GM12865 (cell line): ENCODE data around the gene PLXNB2.

Source experiments
- DNase-seq: peaks from one replicate; pipeline ENCODE4 v3.0.0; 2010; ENCODE audit warnings: low read depth
- H3K4me3 ChIP-seq: 2 replicates; pipeline ENCODE4 v1.5.1; 2011; ENCODE audit warnings: mild to moderate bottlenecking, low read depth, low read length, control low read depth
- TF ChIP-seq, protein P1 (sequence below): IDR thresholded peaks from 2 replicates; pipeline ENCODE4 v1.5.1; 2011; ENCODE audit warnings: low read length, control low read depth, low read depth, inconsistent platforms; ENCODE audit not compliant: insufficient read depth; ENCODE audit errors: missing control alignments

Gene PLXNB2

DNA sequence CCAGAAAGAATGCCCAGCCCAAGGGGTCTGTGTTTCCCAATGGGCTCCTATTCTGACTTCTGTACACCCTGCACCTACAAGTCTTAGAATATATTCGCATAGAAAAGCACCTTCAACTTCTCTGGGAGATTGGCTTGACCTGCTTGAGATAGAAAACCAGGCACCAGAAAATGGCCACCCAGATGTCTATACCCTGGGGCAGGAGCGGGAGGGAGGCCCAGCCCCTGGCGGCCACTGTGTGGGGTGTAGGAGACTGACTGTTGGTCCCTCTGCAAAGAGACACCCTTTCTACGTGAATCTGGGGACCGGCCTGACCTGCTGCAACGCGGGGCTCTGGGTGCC lies 10.9 kb upstream of the PLXNB2 start:
- no peak overlapping the region for H3K4me3 ChIP-seq
- TF ChIP-seq, protein P1, sequence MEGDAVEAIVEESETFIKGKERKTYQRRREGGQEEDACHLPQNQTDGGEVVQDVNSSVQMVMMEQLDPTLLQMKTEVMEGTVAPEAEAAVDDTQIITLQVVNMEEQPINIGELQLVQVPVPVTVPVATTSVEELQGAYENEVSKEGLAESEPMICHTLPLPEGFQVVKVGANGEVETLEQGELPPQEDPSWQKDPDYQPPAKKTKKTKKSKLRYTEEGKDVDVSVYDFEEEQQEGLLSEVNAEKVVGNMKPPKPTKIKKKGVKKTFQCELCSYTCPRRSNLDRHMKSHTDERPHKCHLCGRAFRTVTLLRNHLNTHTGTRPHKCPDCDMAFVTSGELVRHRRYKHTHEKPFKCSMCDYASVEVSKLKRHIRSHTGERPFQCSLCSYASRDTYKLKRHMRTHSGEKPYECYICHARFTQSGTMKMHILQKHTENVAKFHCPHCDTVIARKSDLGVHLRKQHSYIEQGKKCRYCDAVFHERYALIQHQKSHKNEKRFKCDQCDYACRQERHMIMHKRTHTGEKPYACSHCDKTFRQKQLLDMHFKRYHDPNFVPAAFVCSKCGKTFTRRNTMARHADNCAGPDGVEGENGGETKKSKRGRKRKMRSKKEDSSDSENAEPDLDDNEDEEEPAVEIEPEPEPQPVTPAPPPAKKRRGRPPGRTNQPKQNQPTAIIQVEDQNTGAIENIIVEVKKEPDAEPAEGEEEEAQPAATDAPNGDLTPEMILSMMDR: peak; percentile 11
- DNase-seq: no peak

DNA sequence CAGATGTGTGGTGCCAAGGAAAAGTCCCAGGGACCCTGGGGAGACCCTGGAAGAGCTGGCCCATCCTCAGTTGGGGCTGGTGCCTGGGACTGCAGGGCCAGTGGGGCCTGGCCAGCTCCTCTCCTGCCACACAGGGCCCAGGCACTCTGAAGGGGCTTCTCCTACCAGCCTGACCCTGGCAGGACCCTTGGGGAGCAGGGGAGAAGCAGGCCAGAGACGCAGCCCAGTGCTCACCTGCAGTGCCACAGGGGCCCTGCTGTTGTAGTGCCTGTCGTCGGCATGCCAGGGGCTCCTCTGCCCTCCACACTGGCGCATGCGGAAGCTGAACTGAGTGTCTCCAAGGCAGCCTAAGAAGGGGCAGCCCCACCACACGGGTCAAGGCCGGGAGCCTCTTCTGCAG lies 10.2 kb upstream of the PLXNB2 start:
- DNase-seq: no peak
- TF ChIP-seq, protein P1: no peak
- H3K4me3 ChIP-seq: no peak overlapping the region

DNA sequence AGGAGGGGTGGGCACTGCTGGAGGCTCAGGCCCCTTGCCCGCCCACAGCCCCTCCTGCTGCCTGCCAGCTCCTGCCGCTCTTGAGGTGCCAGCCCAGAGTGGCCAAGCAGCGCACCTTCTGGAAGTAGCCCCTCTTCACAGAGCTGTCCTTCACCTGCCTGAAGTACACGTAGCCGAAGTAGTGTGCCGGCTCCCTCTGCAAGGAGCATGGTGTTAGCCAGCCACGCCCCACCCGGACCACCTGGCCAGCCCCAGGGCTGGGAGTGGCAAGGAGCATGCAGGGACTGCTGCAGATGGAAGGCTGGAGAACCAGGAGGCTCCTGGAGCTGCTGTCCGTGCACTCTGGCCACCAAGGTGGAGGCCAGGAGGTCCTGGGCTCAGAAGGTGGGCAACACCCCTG lies 9.7 kb upstream of the PLXNB2 start:
- DNase-seq: no peak
- TF ChIP-seq, protein P1: no peak
- H3K4me3 ChIP-seq: no peak overlapping the region

DNA sequence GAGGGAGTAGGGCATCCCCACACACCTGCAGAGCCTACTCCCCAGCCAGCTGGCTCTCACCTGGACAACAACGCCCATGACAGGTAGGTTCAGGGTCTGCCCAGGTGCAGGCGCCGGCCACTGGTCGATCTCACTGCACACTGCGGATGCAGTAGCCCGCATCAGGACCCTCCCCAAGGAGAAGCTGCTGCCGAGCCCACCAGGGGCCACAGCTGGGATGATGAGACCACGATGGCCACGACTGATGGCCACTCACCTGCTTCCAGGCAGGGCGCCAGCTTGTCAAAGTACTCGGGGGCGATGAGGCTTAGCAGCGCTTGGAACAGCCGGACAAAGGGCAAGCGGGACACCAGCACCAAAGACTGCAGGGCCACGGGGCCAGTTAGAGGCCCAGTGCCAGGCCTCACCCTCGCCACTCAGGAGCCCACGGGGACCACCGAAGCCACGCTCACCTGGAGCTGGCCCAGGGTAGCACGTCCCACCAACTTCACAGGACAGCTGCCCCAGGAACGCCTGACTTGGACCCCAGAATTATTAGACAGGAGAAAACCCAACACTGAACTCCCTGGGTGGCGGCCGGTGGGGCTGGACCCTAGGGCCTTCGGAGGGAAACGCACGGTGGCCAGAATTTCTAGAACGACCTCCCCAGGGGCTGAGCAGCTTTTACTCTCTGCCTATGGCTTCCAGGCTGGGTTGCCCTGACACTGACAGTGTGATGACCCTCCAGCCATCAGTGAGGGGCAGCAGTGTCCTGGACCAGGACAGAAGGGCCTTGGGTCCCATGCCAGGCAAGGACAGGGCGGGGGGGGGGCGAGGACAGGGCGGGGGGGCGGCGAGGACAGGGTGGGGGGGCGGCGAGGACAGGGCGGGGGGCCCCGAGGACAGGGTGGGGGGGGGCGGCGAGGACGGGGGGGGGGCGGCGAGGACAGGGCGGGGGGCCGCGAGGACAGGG lies 8.9 kb upstream of the PLXNB2 start:
- no peak overlapping the region for H3K4me3 ChIP-seq
- TF ChIP-seq, protein P1: no peak
- no peak for DNase-seq

DNA sequence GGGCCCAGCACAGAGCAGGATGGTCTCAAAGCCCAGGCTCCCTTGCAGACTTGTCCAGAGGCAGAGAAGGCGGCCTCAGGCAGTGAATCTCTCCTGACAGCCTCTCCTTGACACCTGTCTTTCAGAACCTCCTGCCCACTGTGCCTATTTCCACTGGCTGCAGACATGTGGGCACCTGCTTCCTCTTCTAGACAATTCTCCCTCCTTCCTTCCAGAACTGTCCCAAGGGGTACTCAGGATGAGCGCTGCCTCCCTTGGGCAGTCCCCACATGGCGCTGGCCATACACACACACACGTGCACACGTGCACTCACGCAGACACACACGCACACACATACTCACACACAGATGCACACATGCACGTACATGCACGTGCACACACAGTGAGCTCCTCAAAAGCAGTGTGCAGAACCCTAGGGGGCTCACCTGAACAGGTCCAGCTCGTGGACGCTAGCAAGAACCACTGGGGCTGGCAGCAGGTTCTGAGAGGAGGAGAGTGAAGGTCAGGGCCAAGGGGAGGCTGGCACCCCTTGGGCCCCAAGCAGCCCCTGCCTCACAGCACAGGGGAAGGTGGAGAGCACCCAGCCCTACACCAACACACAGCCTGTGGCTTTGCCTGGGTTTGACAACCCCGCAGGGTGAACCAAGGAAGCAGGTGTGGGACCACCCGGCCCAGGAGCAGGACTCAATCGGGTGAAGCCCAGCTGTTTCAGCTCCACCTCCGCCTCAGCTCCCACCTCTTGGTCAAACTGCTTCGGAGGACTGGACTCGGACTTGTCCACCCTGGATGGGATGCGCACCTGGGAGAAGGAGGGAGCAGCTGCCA lies 8.1 kb upstream of the PLXNB2 start:
- TF ChIP-seq, protein P1: no peak
- peak; percentile 45 for DNase-seq
- peak overlapping the region; percentile 92 for H3K4me3 ChIP-seq

DNA sequence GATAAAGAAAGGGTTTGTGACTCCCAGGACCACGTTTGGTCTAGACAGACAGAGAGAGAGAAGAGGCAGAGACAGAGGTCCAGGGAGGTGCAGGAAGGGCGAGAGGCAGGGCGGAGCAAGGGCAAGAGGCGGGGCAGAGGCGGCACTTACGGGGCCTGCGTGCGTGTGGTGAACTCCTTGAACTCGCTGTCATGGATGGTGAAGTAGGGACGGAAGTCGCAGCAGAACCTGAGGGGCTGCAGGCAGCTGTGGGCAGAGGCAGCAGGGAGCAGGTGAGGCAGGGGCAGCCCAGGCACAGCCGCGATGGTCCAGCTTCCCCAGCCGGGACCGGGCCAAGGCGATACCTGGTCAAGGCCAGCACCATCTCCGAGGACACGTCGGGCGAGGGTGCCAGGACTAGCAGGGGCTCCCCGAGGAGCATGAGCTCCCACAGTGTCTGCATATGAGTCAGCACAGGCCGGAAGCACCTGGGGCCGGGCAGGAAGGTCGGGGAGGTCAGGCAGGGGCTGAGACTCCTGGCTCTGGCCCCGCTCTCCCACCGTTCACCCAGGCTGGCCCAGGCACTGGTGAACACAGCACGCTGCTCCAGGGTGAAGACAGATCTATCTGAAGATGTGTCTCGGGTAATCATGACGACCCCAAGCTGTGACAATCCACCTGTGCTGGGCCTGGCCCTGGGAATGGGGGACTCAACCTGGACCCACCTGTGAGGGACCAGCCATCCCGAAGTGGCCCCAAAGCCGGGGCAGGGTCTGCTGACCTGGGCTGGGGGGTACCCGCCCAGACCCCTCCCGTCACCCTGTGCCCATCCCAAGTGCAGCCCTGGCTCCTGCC lies 7.2 kb upstream of the PLXNB2 start:
- DNase-seq: peak; percentile 96
- peak overlapping the region; percentile 92 for H3K4me3 ChIP-seq
- TF ChIP-seq, protein P1: no peak
